CD4-positive, alpha-beta T cell treated with Interleukin-21 for 1 hour (primary cell): ENCODE data around the gene SGMS2.
"Not testable (repeated sequence)": the region's sequence is repeated elsewhere in the genome, so short reads cannot be mapped to it uniquely, and the experiment has no call there.

ENCODE experiments used
- DNase-seq: peaks from one replicate; pipeline ENCODE4 v3.0.0-alpha.2; 2020

The SGMS2 gene

DNA sequence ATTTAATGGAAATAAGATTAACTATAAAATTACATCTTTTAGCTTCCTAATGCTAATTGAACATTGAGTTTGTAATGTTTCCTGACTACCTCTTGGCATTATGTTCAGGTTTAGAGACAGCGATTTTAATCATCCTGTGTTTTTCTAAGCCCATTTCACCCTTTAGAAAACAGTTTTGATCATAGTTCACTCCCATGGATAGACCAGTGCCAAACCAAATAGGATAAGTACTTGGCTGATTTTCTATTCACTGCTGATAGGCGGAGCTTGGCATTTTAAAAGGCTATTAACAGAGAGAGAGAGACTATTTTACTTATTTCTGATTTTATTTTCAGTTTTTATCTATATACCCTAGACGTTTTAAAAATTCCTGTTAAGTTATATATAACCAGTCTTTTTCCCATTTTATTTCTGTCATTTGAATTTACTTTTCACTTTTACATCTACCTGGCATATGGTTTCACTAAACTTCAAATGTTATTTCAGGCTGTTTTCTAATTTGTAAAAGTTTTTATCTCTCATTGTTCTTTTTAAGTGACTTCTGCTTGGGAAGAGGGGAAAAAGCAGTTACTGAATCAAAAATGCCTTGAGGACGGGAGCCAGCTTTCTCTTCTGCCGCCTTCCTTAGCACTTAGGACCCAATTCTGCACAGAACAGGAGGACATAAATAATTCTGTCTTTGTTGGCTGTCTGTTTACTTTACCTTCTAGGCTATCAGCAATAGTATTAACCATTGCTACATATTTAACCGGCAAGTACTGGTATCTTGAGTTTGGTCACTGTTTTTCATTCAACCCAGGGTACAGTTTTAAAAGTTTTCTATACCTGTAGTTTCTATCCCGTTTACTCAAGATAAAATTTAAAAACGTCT, 46.4 kb downstream of the SGMS2 start:
- no peak for DNase-seq

DNA sequence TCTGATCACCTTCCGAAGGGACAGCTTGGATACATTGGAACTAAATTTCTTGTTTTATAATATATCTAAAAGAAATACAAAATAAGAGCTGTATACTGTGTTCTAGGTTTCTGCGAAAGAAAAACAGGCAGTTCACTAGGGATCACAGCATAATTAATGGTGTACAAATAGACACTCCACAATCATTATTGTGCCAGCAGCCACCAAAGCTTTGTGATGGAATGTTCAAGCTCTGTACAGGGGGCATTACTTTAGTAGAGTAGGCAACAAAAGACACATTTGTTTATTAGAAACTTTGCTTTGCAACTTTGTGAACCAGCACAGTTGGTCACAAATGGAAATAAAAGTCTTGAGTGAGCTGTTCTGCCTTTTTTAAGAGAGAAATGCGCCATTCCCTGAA, 49.3 kb downstream of the SGMS2 start:
- no peak for DNase-seq

DNA sequence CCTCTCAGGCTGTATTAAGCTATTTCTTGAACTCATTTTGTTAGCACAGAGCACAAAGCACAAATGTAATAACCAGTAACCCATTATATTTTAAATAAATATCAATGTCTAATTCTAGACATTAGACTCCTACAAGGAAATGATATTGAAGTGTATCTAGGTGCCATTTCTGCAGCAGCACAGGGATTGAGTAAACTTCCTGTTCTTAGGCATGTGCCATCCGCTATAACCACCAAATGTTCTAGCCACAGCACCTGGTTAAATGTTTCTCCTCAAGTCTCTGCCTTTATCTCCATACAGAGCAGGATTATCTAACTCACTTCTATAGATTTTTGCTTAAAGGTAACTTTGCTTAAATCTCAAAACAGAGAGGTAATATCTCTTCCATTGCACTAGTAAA, 51.4 kb downstream of the SGMS2 start:
- no peak for DNase-seq

DNA sequence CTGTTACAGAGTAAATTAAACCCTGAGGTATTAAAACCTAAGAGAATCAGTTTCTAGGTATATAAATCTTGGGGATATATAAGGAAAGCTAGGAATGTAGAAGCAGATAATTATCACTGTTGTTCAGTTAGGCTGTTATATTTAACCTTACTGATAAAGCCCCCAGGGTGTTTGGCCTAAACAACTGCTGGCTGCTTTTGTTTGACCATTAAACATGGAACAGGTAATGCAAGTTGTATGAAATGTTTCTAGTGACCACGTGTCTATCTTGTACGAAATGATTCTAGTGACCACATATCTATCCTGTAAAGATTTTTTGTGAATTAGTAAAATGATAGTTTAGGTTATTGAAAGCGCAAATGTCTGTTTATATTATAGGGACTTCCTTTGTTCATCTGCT, 52.6 kb downstream of the SGMS2 start:
- DNase-seq: no peak

DNA sequence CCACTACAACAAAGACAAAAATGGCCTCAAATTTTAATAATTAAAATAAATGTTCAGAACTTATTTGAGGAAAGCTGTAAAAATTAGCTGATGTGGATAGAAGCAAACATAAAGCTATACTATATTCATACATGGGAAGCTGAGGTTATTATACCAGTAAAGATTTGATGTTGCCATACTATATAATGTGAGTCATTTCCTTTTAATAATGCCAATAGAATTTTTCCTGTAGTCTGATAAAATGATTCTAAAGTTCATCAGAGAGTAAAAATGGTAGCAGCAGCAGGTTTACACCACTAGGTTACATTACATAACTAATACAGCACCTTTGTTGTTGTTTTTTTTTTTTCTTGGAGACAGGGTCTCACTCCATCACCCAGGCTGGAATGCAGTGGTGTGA, 61.1 kb downstream of the SGMS2 start:
- DNase-seq: no peak

DNA sequence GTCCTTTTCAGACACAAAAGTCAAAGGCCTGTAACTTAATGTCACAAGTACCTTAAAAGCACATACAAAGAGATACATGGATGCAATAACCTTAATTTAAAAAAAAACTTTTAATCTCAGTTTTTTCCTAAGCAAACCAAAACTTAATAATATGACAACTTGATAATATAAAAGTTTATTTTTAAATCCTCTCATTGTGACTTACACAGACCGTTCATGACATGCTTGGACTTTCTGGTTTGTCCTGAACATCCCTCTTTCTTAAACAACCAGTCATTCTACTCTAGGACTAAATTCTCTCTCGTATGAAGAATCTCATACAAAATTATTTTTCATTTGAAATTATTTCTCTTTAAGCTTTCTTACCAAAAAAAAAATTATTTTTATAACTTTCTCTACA, 63.5 kb downstream of the SGMS2 start:
- DNase-seq: no peak

DNA sequence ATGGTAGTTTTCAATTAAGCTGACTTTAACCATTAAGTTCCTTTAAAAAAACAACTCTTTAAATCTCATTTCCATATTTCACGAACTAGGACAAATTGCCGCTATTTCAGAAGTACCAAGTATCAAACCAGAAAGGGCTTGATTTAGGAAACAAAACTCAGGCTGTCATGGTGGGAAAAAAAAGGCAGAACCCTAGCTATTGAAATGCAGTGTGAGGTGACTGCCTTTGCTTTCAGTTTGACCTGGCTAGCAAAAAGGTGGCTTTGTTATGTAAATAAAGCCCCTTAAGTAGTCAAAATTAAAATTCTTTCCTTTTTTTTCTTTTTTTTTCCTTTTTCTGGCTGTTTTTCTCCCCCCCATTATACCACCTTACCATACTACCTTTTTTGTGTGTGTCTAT, 66.0 kb downstream of the SGMS2 start:
- DNase-seq: no peak

DNA sequence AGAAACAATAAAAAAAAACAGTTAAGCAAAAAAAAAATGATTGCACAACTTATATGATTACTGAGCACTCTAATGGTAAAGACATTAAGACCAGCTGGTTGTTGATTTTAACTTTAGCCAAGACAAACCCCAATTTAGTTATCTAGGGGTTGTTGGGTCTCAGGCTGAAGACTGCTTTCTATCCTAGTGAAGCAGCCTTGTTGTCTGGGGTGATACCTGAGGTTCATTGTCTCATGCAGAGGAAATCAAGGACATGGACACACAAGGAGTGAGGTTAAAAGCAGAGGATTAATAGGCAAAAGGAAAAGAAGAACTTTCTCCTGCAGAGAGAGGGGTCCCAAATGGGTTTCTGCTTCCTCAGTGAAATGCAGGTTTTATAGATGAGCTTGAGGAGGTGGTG, 66.6 kb downstream of the SGMS2 start:
- no peak for DNase-seq

DNA sequence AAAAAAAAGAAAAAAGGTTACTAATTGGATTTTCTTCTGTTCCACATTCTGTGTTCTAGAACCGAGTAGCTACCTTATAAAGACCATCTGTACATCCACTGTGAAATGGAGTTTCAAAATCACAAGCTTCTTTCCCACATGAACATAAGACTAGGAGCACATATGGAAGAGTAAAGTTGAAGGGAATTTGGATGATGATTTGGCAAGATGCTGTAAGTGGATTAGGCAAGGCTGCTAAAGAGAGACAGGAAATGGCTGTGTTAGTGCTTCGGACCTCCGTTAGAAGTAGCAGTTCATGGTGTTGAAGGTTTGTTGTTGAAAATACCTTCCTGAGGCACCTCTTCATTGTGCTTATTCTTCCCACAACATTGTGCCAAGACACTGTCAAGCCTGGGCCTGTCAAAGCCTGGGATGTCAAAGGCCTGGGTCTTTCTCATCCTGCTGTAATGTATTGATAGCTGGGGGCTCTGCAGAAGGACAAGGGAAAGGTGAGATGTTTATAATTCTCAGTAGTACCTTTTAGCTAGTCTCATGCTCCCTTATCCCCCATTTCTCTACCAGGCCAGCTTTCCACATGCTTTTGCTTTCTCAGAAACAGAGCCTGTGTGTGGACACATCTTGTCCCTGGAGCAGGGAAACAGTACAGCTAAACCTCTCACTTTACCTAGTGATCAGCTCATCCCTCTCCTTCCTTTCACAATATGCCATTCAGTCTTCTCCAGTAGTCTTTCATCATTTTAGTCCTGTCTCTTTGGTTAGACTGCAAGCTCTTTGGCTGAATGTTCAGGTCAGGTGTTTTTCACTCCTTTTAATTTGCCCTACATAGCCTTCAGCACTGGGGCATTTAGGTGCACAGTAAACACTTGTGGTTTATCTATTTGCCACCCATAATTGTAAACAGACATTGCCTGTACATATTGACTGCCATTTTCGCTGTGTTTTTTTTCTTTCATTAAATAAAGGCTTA, 68.7 kb downstream of the SGMS2 start:
- DNase-seq: no peak

DNA sequence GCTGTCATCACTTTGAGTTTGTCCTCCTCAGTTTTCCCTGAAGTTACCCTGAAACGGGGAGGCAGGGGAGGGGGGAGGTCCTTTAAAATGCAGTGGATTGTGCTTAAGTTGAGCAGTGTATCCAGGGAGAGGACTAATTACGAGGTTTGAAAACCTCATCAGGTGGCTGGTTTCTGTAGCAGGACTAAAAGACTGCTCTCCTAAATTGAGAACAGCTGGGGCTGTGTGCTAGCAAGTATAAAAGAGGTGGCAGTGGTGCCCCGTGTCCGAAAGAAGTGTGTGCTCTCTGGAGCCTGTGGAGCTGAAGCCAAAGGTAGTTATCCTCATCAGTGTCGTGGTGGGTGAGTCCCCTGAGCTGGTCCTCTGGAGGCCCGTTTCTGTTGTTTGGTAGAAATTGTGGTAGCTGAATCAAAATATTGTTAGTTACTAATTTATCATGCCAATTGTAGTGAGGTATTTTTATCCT, 69.4 kb downstream of the SGMS2 start:
- no peak for DNase-seq

DNA sequence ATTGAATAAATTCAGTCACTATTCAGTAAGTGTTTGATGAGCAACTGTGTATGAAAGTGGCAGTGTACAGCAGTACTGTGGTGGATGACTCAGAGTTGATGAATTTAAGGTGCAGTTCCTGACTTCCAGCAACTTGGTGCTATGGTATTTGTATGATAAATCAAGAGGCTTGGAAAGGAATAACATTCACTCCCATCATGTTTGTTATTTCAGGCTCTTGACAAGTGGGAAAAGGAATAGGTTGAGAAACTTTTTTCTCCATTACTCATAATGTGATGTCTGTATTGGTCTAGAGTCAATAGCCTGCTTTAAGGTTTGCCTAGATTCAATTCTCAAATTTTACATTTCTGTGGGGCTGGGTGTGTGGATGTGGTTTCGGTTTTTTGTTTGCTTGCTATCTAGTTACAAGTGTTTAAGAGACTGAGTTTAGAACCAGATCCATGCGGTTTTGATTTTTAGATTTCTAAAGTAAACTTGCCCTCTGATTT, 71.5 kb downstream of the SGMS2 start:
- DNase-seq: no peak

DNA sequence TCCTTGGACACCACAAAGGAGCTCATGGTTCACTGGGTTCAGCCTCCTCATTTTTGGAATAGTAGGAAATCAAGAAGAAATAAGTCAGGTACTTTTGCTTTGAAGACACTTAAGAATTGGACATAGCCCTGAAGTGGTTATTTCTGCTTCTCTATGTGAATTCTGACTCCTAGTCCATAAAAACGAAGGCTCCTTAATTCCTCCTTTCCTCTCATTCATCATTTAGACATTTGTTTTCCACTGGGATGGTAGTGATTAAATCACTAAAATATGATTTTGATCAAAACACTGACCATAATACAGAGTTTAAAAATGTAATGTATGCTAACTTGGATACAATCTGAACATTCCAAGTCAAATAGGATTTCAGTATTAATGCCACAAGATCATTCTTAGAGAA, 71.9 kb downstream of the SGMS2 start:
- DNase-seq: no peak

DNA sequence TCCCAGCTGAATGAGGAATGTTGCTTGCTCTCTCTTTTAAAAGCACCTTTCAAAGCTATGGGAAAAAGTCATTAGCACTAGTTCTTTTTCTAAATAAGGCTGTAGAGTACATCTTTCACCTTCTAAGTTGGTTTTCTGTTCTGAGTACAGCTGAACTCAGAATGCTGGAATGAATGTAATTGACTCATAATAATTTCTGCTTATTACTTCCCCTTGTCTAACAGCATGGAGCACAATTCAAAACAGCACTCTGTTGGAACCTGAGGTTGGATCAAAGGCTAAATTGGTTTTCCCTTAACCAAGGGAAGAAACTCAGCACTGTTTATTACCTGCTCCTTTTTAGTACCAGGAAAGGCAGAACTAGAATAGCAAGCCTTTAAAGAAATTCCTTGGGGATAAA, 73.1 kb downstream of the SGMS2 start:
- no peak for DNase-seq

DNA sequence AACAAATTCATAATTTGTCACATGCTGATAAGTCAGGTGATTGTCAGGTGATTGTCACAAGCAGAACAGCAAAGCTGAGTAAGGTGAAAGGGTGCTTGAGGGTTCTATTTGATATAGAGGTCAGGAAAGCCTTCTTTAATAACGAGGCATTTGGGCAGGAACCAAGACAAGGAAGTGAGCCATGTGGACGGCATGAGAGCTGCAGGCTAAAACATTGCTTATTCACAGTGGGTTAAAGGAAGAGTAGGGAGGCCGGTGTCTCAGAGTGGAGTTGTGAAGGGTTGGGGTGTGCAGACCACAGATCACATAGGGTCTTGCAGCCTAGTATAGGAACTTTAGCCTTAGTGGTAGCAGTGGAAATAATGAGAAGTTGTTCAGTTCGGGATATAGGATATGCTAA, 75.3 kb downstream of the SGMS2 start:
- DNase-seq: no peak

DNA sequence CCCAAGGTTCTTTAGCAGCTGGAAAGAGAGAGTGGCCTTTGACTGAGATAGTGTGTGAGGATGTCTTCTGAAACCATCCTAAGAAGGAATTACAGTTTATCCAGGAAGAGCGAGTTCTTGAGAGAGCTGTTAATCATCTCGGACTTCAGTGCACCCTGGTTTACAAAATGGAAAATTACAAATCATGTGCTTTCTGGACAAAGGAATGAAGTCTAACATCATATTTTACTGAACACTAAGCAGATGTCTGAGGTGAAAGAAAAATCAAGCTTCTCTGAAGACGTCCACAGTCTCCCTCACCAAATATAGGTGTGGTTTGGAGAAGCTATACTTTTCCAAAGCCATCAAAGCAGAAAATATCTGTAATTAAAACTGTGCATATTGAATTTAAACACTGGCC, 75.8 kb downstream of the SGMS2 start:
- no peak for DNase-seq

DNA sequence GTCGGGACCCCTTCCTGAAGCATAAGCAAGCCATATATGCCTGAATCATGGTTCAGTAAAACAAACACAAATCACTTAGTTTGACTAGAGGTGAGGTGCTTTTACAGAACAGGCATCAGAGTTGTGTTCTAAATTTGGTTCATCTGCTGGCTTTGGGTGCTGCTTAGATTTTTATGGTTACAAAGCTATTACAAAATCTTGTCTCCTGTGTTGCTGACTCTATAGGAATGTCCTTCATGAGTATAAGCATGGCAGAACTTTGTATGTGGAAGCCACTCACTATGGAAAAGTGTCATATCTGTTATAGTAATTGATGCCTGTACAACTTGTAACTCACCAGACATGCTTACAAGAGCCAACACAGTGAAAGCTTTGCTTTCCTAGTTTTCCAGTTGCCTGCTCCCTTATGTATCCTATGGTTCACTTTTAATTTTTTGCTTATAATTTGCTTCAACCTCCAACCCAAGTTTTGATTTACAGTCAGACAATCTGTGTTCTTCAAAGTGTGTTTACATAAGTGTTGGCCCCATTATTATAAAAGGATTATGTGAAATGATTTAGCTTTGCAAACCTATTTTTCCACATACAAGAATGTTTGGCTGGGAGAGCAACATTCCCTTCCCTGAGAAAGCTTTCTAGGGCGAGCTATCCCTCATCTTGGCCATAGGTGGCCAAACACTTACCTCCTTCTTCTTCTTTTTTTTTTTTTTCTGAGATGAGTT, 76.6 kb downstream of the SGMS2 start:
- no peak for DNase-seq

DNA sequence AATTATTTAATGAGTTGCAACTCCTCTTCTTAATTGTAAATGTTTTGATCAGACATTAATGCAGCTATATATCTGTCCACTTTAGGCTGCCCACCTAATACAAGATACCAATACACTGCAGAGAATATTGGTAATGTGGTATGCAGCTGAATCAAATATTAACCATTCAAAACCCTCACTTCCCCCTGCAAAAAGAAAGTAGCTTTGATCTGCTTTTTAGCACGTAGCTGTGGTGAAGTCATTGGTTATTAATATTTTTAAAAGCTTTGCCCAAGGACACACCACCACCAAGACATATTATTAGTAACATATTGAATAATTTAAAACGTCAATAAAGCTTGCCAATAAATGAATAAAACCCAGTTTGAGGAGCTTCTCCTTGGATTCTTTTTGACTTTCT, 78.0 kb downstream of the SGMS2 start:
- no peak for DNase-seq

DNA sequence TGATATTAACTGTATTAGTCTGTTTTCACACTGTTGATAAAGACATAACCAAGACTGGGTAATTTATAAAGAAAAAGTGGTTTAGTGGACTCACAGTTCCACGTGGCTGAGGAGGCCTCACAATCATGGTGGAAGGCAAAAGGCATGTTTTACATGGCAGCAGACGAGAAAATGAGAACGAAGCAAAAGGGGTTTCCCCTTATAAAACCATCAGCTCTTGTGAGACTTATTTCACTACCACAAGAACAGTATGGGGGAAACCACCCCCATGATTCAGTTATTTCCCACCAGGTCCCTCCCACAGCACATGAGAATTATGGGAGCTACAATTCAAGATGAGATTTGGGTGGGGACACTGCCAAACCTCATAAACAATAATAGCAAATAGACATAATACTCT, 80.3 kb downstream of the SGMS2 start:
- DNase-seq: not testable (repeated sequence)

DNA sequence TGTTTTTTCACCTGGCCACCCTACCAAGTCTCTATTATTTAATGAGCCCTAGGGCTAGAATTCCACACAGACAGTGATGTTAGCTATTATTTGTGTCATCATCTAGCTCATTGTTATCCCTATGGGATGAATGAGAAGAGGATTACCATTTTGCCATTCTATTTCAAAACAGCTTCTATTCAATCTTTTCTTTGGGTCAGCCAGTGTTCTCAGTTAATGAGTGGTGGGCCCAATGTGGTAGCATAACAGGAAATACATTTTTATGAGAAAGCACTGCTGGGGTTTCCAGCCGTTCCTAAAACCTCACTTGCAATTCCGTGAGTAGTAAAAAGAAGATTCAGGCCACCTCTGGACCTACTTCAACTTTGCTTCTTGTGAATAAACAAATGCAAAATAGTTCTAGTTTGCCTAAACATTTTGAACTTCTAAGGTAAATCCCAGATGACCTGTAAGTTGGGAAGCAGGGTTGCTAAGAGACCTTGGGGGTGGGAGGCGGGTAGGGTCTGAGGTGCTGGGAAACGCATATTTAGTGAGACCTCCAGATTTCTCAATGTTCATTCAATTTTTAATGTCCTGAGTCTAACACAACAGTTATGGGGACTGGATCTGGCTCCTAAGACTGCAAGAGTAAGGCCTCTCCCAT, 81.8 kb downstream of the SGMS2 start:
- DNase-seq: no peak

DNA sequence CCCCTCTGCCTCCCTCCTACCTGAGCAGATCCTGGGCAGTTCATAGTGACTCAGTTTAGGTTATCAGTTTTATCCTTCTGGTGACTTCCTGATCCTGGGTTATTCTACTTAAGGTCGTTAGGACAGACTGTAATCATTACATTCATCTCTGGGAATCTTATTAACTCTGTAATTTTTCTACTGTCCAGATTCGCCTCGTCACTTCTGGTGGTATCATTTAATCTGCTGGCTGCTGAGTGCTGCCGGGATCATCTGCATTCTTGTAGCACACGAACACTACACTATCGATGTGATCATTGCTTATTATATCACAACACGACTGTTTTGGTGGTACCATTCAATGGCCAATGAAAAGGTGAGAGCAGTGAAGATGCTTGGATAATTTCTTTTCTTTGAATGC, 83.6 kb downstream of the SGMS2 start:
- DNase-seq: no peak

DNA sequence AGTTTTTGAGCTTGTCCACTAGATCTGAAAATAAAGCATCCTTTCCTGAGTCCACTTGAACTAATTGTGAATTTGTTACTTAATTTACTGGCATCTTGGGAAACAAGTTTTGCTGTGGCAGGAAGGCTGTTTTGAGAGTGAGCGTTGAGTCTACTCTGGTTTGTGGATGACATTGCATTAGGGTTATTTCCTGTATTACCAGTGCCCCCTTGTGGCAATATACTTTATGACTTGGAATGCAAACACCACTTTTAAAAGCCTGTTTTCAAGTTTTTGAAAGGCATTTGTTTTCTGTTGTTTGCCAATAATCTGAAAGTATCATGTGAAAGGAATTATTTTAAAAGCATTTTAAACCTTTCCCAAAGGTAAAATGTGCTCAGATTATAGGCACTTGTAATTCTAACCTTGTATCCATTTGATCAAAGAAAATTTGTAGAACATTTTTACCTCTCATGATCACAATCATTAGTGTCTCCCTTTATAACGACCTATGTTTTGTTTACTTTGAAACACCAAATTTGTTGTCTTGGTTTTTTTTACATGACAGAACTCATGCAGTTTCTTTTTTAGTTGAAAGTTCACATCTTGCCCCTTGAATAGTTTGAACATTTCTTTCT, 88.7 kb downstream of the SGMS2 start:
- peak; percentile 71 for DNase-seq

DNA sequence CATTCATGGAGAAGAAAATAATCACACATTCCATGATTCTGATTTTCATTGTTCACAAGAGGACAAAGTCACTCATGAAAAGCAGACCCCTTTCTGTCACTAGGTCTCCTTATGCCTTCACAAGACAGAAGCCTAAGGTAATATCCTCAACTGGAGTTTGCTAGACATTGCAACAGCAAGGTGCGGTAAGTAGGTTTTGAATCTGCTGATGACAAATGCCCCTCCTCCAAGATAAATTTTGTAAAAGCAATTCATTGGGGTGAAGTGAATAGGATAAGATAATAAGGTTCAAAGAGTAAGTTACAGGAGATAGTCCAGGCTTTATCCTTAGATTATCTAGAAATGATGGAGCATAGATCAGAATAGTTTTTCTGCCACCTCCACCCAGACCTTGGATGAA, 90.5 kb downstream of the SGMS2 start:
- no peak for DNase-seq
